Thymus (tissue), 11 donors: Measurements from ENCODE around the gene CCDC172. TPM values are rescaled to one million over a fixed set of nuclear protein-coding genes. Genes with fewer than 3 reads are reported as not detected.

Experiments used
- DNase-seq, 9 donors: peaks; one replicate each; pipeline ENCODE4 v3.0.0-alpha.2; 2013; ENCODE audit warnings: low spot score in 9 of 9, low read depth in 6 of 9, missing footprints in 1 of 9
- H3K27ac ChIP-seq, 2 donors: one replicate each; pipeline ENCODE4 v1.5.1; 2013; ENCODE audit warnings: control low read depth in 1 of 2, low read depth in 1 of 2, low read length in 1 of 2, mild to moderate bottlenecking in 1 of 2, moderate library complexity in 1 of 2
- H3K27me3 ChIP-seq, 2 donors: one replicate each; pipeline ENCODE4 v1.5.1; 2013; ENCODE audit warnings: low read length in 1 of 2; ENCODE audit not compliant: control insufficient read depth in 2 of 2, insufficient read depth in 1 of 2
- H3K36me3 ChIP-seq, 2 donors: one replicate each; pipeline ENCODE4 v1.5.1; 2013; ENCODE audit warnings: low read length in 1 of 2, mild to moderate bottlenecking in 1 of 2, moderate library complexity in 1 of 2; ENCODE audit not compliant: control insufficient read depth in 2 of 2, insufficient read depth in 2 of 2
- H3K4me1 ChIP-seq, 2 donors: one replicate each; pipeline ENCODE4 v1.5.1; 2013; ENCODE audit warnings: low read length in 2 of 2; ENCODE audit not compliant: control insufficient read depth in 2 of 2, insufficient read depth in 2 of 2
- H3K4me3 ChIP-seq, 2 donors: one replicate each; pipeline ENCODE4 v1.5.1; 2013; ENCODE audit warnings: low read length in 2 of 2, control low read depth in 1 of 2, mild to moderate bottlenecking in 1 of 2
- H3K9me3 ChIP-seq, 2 donors: one replicate each; pipeline ENCODE4 v1.5.1; 2013; ENCODE audit warnings: low read length in 1 of 2, mild to moderate bottlenecking in 1 of 2; ENCODE audit not compliant: control insufficient read depth in 2 of 2, insufficient read depth in 1 of 2
- WGBS: extraction: QIAGEN DNeasy Blood & Tissue Kit; methylation state at CpG from one replicate; pipeline ENCODE4 v1.1.7; 2013; 5-methylcytosine and 5-hydroxymethylcytosine counted together
- polyA plus RNA-seq: library from polyadenylated mRNA; stranded (reverse); fragments of 200-250 nt; gene quantifications from one replicate; pipeline ENCODE4 v1.2.3, GENCODE V29; 2013
- total RNA-seq: library from RNA; stranded (reverse); fragments of 120-200 nt; gene quantifications from one replicate; pipeline ENCODE4 v1.2.4, GENCODE V29; 2013
- donor health status: healthy.

CCDC172 gene
- total and polyA plus RNA-seq, 2 donors, result 0.05 to 0.16 TPM

DNA sequence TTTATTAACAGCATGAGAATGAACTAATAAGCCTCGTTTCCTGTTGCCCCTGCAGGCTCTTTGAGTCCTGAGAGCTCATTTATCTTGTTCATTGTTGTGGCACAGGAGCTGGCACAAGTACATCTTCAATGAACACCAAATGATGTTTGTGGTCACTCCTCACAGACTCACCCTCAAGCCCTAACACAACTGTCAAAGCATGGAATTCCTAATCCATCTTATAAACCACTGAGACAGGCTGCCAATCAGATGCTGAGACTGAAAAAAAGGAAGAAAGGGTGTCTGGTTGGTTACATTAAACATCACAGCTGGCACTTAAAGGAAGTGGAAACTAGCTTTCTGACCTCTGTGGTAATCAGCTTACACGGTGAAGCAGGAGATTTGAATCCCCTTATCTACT lies 7.7 kb upstream of the CCDC172 start:
- H3K27ac ChIP-seq, result no peak overlapping the region
- WGBS, result 26% methylated on average over 2 of the region's 2 CpGs
- no peak for DNase-seq

GRCh38 chr10:116324951-116325635 lies 845 bp downstream of the CCDC172 start:
- no peak overlapping the region for H3K27ac ChIP-seq
- no peak for DNase-seq
- H3K9me3 ChIP-seq, result no peaks in the 10 kb centered on the region
- no peak overlapping the region for H3K4me3 ChIP-seq
- H3K27me3 ChIP-seq, result peaks cover 0 to 5% of the 10 kb centered on the region in 2 donors
- H3K4me1 ChIP-seq, result no peaks in the 10 kb centered on the region
- H3K36me3 ChIP-seq, result no peaks in the 10 kb centered on the region
- 42% methylated on average over 17 of the region's 17 CpGs for WGBS

More for the DNA sequence above, 7.7 kb upstream of the CCDC172 start:
- Histone ChIP-seq H3K4me3 (no peak overlapping the region), H3K36me3 (no peaks in the 10 kb centered on the region), H3K9me3 (no peaks in the 10 kb centered on the region), H3K4me1 (no peaks in the 10 kb centered on the region), H3K27me3 (no peaks in the 10 kb centered on the region)

DNA sequence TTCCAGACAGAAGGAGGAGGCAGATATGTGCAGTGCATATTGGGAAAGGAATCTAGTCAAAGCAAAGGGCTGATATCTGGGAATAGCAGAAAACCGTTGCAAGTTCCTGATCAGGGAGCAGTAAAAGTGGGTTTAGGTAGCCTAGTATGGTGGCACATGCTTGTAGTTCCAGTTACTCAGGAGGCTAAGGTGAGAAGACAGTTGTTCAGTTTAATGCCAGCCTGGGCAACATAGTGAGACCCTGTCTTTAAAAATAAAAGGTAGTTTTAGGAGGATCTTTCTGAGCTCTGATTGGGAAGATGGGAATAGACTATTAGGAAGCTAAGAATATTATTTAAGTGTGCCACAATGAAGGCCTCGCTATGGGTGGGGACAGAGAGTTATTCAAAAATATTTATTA lies 1.7 kb downstream of the CCDC172 start:
- Histone ChIP-seq H3K36me3 (no peaks in the 10 kb centered on the region), H3K4me1 (no peaks in the 10 kb centered on the region), H3K4me3 (no peak overlapping the region), H3K27me3 (peaks cover 0 to 5% of the 10 kb centered on the region in 2 donors), H3K27ac (no peak overlapping the region), H3K9me3 (no peaks in the 10 kb centered on the region)
- DNase-seq, result no peak
- WGBS, result 80% methylated on average over 2 of the region's 2 CpGs

GRCh38 chr10:116329153-116329552 lies 4.9 kb downstream of the CCDC172 start:
- Histone ChIP-seq H3K27ac (no peak overlapping the region), H3K36me3 (no peaks in the 10 kb centered on the region), H3K9me3 (no peaks in the 10 kb centered on the region), H3K4me1 (no peaks in the 10 kb centered on the region), H3K4me3 (no peak overlapping the region), H3K27me3 (peaks cover 0 to 4% of the 10 kb centered on the region in 2 donors)
- DNase-seq, result no peak
- WGBS, result 92% methylated on average over 1 of the region's 1 CpG

GRCh38 chr10:116331815-116332214 lies 7.6 kb downstream of the CCDC172 start:
- no peak for DNase-seq
- WGBS, result 79% methylated on average over 2 of the region's 2 CpGs

GRCh38 chr10:116336866-116337265 lies 12.6 kb downstream of the CCDC172 start:
- 92% methylated on average over 2 of the region's 2 CpGs for WGBS
- no peaks in the 10 kb centered on the region for H3K9me3 ChIP-seq
- no peak overlapping the region for H3K4me3 ChIP-seq
- no peaks in the 10 kb centered on the region for H3K36me3 ChIP-seq
- no peak overlapping the region for H3K27ac ChIP-seq
- H3K27me3 ChIP-seq, result no peaks in the 10 kb centered on the region
- no peak for DNase-seq
- no peaks in the 10 kb centered on the region for H3K4me1 ChIP-seq

More at GRCh38 chr10:116331815-116332214, 7.6 kb downstream of the CCDC172 start:
- Histone ChIP-seq H3K27ac (no peak overlapping the region), H3K4me3 (no peak overlapping the region), H3K36me3 (no peaks in the 10 kb centered on the region), H3K9me3 (no peaks in the 10 kb centered on the region), H3K27me3 (no peaks in the 10 kb centered on the region), H3K4me1 (no peaks in the 10 kb centered on the region)

GRCh38 chr10:116352125-116352524 lies 27.9 kb downstream of the CCDC172 start:
- Histone ChIP-seq H3K36me3 (no peaks in the 10 kb centered on the region), H3K27me3 (no peaks in the 10 kb centered on the region), H3K4me1 (no peaks in the 10 kb centered on the region), H3K9me3 (no peaks in the 10 kb centered on the region), H3K4me3 (no peak overlapping the region), H3K27ac (no peak overlapping the region)
- no peak for DNase-seq

- H3K27me3 ChIP-seq, result no peaks in the 10 kb centered on the region
- DNase-seq, result no peak
- no peaks in the 10 kb centered on the region for H3K9me3 ChIP-seq
- H3K4me3 ChIP-seq, result no peak overlapping the region
- H3K36me3 ChIP-seq, result no peaks in the 10 kb centered on the region
- WGBS, result 89% methylated on average over 4 of the region's 4 CpGs
- H3K27ac ChIP-seq, result no peak overlapping the region
- no peaks in the 10 kb centered on the region for H3K4me1 ChIP-seq
These were observed 29.6 kb downstream of the CCDC172 start for GRCh38 chr10:116353817-116354216.

DNA sequence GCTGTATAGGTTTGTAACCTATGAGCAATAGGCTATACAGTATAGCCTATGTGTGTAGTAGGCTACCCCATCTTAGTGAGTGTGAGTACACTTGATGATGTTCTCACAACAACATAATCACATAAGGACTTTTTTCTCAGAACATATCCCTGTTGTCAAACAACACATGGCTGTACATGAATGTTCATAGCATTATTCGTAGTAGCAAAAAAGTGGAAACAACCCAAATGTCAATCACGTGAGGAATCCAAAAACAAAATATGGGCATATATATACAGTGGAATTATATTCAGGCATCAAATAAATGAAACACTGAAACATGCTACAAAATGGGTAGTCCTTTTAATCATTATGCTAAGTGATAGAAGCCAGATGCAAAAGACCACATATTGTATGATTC lies 31.1 kb downstream of the CCDC172 start:
- Histone ChIP-seq H3K4me3 (no peak overlapping the region), H3K36me3 (no peaks in the 10 kb centered on the region), H3K27ac (no peak overlapping the region), H3K9me3 (no peaks in the 10 kb centered on the region), H3K27me3 (no peaks in the 10 kb centered on the region), H3K4me1 (no peaks in the 10 kb centered on the region)
- WGBS, result 95% methylated on average over 2 of the region's 2 CpGs
- DNase-seq, result no peak
